HG02981 (cell line): Measurements from ENCODE around the gene MRPL49.
A peak's percentile ranks its signal among the peaks of the same experiment; 100 is the strongest.

Experiments used
- ATAC-seq: cut with Tn5 transposase; IDR thresholded peaks from one replicate; pipeline ENCODE4 v1.9.1; 2021; ENCODE audit warnings: mild to moderate bottlenecking, moderate library complexity; ENCODE audit not compliant: unreplicated experiment

The MRPL49 gene

DNA sequence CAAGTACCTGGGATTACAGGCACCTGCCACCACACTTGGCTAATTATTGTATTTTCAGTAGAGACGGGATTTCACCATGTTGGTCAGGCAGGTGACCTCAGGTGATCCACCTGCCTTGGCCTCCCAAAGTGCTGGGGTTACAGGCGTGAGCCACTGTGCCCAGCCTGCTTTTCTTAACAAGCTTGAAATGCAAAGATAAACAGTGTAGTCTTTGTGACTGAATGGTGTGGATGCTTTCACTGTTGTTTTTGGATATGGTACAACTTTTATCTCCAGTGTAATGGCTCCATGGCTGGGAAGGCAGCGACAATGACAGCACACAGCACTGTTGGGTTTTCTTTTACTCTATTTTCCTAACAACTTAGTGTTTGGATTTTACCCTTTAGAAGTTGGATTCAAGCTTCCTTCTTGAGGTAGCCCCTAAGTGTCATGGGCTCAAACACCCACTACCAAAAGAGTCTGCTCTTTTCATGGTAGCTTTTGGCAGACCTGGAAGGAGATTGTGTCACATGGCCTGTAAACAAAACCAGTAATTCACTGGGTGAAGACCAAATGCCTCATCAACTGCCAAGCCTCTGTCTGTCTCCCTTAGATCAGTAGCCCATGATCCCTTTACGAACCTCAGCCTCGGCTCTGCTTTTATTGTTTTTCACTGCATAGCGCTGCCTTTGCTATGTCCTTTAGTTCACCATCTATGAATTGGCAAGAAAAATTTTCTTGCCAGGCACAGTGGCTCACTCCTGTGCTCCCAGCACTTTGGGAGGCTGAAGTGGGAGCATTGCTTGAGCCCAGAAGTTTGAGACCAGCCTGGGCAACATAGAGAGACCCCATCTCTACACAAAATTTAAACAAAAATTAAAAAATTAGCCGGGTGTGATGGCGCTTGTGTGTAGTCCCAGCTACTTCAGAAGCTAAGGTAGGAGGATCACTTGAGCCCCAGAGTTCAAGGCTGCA is 19.7 kb upstream of the MRPL49 start:
- no peak for ATAC-seq

DNA sequence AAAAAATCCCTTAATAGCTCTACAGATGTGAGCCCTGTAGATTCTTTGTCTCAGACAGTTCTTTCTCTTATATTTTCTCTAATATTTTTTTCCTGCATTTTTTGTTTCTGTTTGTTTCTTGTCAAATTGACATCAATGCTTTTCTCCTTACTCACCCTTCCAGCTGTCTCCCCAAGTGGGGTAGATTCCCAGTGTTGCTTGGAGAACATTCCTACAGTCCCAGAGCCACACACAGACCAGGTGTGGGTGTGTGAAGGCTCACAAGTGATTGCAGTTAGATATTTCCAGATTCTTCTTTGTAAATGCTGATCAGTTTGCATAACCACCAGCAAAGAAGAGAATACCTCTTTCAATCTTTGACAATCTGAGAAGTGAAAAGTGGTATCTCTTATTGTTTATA is 18.6 kb upstream of the MRPL49 start:
- ATAC-seq = no peak

- no peak for ATAC-seq
These were observed 17.5 kb upstream of the MRPL49 start for GRCh38 chr11:65104628-65105027.

GRCh38 chr11:65107078-65107477 is 15.0 kb upstream of the MRPL49 start:
- ATAC-seq = no peak

DNA sequence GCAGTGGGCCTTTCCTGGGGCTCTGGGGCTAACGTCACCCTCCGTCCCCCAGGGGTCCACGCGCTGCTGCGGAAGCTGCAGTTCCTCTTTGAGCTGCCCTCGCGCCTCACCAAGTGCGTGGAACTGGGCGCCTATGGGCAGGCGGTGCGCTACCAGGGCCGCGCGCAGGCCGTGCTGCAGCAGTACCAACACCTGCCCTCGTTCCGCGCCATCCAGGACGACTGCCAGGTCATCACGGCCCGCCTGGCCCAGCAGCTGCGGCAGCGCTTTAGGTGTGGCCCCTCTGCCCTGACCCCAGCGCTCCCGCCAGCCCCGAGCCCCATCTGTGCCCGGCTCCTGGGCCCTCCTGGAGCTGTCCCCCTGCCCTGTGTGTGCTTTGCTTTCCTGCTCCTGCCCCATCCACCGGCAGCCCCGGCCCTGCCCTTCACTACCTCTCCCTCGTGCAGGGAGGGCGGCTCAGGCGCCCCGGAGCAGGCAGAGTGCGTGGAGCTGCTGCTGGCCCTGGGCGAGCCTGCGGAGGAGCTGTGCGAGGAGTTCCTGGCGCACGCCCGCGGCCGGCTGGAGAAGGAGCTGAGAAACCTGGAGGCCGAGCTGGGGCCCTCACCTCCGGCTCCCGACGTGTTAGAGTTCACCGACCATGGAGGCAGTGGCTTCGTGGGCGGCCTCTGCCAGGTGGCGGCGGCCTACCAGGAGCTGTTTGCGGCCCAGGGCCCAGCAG is 14.2 kb upstream of the MRPL49 start:
- no peak for ATAC-seq

DNA sequence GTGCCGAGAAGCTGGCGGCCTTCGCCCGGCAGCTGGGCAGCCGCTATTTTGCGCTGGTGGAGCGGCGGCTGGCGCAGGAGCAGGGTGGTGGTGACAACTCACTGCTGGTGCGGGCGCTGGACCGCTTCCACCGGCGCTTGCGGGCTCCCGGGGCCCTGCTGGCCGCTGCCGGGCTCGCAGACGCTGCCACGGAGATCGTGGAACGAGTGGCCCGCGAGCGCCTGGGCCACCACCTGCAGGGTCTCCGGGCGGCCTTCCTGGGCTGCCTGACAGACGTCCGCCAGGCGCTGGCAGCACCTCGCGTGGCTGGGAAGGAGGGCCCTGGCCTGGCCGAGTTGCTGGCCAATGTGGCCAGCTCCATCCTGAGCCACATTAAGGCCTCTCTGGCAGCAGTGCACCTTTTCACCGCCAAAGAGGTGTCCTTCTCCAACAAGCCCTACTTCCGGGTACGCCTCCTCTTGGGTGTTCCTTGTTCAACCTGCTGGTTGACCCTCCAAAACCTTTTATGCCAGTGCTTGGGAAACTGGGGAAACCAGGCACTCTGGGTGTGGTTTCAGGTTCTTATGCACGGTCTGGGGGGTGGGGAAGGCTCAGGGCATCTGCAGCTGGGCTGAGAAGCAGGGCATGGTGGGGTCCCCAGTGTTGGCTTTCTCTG is 13.5 kb upstream of the MRPL49 start:
- ATAC-seq = no peak

DNA sequence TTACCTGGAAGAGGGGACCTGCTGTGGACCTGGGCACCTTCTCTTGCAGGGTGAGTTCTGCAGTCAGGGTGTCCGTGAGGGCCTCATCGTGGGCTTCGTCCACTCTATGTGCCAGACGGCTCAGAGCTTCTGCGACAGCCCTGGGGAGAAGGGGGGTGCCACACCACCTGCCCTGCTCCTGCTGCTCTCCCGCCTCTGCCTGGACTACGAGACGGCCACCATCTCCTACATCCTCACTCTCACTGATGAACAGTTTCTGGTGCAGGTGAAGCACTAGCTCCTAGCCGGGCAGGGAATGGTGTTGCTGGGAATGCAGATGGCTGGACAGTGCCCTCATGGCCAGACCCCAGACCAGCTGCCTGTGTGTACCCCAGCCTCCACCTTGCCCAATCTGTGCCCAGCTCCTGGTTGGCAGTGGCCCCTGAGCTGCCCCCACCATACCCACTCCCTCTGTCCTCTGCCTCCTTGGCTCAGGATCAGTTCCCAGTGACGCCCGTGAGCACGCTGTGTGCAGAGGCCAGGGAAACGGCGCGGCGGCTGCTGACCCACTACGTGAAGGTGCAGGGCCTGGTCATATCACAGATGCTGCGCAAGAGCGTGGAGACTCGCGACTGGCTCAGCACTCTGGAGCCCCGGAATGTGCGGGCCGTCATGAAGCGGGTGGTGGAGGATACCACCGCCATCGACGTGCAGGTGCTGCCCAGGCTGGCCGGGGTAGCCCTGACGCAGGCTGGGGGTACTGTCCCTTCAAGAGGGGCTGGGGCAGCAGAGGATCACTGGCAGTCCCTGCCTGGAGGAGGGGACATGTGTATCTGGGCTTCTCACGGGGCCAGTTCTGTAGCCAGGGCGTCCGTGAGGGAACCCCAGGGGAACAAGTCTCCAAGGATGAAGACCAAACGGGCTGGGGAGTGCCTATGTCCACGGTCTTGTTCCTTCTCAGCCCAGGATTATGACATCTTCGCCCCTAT is 12.6 kb upstream of the MRPL49 start:
- ATAC-seq = no peak

DNA sequence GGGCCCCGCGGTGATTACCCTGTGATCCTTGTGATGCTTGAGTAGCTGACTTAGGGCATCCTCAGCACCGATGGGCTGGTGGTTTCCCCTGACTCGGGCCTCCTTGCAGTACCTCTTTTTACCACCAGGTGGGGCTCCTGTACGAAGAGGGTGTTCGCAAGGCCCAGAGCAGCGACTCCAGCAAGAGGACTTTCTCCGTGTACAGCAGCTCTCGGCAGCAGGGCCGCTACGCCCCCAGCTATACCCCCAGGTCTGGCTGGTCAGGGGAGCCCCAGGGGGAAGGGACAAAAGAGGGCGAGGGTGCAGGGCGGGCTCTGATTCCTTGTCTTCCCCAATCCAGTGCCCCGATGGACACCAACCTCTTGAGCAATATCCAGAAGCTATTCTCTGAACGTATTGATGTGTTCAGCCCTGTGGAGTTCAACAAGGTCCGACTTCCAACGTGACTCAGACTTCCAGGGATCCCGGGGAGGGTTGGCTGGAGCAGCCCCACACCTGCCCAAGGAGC is 11.7 kb upstream of the MRPL49 start:
- no peak for ATAC-seq

- ATAC-seq = no peak
These were observed 10.9 kb upstream of the MRPL49 start for GRCh38 chr11:65111159-65111743.

DNA sequence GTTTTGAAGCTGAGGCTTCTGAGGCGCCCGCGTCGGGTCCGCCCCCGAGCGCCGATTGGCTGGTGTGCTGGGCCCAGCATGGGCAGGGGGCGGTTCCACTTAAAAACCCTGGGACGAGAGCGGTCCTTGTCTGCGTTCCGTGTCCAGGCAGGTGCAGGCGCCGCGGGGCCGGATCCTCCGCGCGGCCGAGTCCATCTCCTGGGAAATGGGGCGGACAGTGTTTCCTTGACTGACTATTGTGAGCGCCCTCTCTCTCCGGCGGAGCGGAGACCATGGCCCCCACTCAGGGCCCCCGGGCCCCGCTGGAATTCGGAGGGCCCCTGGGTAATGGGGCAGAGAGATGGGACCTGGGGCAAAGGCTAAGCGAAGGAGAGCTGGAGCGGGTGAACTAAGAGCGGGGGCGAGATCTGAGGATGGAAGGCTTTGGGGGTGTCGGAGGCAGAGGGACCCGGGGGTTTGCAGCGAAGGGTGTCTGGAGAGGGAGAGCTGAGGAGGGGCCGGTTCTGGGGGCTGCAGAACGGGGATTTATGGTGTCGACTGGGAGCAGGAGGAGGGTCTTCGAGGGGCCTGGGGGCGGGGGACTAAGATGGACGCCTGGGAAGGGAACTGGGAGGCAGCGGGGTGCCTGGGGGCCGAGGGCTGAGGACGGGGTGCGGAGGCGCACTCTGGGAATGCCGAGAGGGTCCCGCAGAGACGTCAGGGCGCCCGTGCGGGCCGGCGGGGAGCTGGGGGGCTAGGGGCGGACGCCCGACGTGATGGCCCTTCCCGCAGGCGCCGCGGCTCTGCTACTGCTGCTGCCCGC is 10.2 kb upstream of the MRPL49 start, which contains the start of gene TM7SF2:
TM7SF2 (plus strand) TSS at position 129 of the 802 bp plus-strand sequence; CDS start at position 273, 144 bp downstream.
- ATAC-seq = peak; percentile 60

GRCh38 chr11:65112546-65113360 is 9.4 kb upstream of the MRPL49 start:
- ATAC-seq = no peak

DNA sequence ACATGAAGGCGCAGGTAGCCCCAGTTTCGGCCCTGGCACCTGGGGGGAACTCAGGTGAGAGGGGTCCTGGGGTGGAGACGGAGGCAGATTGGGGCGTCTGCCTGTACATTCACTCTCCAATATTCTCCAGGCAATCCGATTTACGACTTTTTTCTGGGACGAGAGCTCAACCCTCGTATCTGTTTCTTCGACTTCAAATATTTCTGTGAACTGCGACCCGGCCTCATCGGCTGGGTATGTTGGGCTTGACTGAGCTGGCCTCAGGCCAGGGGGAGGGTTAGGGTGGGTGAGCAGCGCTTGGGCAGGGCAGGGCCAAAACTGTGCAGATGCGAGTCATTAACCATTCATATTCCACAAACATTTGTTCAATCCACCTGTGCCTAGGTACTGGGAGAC is 8.8 kb upstream of the MRPL49 start:
- no peak for ATAC-seq

- ATAC-seq = no peak
These were observed 8.3 kb upstream of the MRPL49 start for GRCh38 chr11:65113839-65114238.

DNA sequence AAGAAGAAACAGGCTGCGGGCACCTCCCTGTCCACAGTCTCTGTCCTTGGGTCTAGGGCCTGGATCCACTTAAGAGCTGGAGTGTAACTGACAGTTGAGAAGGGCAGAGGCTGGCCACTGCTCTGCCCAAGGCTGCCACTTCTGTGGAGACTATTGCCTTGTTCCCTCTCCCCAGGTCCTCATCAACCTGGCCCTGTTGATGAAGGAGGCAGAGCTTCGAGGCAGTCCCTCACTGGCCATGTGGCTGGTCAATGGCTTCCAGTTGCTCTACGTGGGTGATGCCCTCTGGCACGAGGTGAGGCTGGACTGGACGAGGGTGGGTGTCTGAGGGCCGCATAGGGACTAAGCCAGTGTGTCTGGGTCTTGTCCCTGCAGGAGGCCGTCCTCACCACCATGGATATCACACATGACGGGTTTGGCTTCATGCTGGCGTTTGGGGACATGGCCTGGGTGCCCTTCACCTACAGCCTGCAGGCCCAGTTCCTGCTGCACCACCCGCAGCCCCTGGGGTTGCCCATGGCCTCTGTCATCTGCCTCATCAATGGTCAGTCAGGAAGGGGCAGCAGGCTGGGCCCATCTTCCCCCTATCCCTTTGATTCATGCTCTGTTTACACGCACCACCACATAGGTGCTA is 7.5 kb upstream of the MRPL49 start:
- ATAC-seq = no peak

DNA sequence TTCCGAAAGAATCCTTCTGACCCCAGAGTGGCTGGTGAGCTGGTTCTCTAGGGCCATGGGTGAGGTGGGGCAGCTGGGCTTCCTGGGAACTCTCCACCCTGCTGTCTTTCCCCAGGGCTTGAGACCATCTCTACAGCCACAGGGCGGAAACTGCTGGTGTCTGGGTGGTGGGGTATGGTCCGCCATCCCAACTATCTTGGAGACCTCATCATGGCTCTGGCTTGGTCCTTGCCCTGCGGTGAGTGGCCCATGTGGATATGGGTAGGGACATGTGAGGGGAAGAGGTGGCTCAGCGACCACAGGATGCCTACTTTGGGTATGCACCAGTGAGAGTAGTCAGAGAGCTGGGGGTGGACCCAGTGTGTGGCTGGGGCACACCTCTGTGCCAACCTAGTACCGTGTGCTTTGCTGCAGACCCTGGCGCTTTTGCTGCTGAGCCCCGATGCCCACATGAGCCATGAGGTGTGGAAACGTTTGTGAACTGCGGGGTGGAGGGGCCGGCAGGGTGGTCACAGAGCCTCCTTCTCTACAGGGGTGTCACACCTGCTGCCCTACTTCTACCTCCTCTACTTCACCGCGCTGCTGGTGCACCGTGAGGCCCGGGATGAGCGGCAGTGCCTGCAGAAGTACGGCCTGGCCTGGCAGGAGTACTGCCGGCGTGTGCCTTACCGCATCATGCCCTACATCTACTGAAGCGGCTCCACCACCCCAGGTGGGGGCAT is 6.6 kb upstream of the MRPL49 start:
- no peak for ATAC-seq

DNA sequence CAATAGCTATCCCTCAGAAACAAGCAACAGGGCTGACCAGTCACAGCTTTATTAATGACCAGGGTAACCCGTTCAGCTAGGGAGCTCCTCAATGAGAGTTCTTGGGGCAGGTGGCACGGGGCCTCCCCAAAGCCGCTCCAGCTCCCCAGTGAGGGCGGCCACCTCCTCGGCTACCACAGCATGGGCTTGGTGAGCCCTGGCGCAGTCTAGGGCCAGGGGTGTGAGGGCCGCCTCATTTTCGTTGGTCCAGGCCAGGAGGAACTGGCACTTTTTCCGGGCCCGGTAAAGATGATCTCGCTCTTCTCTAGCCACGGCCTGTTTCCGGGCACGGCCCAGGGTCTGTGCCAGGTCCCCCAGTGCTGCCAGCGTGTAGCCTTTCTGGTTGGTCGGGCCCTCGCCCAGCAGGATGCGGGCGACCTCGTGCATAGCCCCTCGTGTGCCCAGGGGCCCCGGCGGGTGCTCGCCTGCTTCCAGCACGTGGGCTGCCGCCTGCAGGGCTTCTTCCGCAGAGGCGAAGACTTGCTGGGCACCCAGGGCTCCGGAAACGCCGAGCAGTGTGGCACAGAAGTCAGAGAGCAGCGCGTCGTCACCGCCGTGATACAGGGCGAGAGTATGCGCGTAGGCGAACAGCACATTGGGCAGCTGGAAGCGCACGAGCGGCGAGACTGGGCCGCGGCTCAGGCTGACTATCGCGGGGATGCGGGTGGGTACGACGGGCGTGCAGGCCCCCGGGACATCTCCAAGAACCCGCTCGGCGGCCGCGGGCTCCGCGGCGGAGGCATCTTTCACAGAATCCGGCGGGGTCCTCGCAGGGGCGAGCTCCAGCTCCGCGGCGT is 5.5 kb upstream of the MRPL49 start:
- ATAC-seq = no peak
